Lung (tissue), 12 donors: ENCODE results near the gene GFOD2. TPM values are rescaled to one million over a fixed set of nuclear protein-coding genes. Genes with fewer than 3 reads are reported as not detected.

ENCODE experiments used
- ATAC-seq: fragments of 200-7000 bp; cut with Tn5 transposase; one replicate; pipeline ENCODE4 v1.9.1; 2020; ENCODE audit warnings: moderate number of reproducible peaks; ENCODE audit not compliant: insufficient read depth, low FRiP score
- DNase-seq, 3 donors: peaks; one replicate each; pipeline ENCODE4 v3.0.0-alpha.2; 2013 to 2017
- H3K27ac ChIP-seq, 2 donors: one replicate each; pipeline ENCODE4 v1.5.1; 2013; ENCODE audit warnings: mild to moderate bottlenecking in 2 of 2, moderate library complexity in 2 of 2, control low read depth in 1 of 2, inconsistent platforms in 1 of 2, low read depth in 1 of 2, low read length in 1 of 2
- H3K27me3 ChIP-seq, 3 donors: one replicate each; pipeline ENCODE4 v1.5.1; 2013; ENCODE audit warnings: low read length in 2 of 3; ENCODE audit not compliant: control insufficient read depth in 3 of 3, insufficient read depth in 3 of 3
- H3K36me3 ChIP-seq, 4 donors: one replicate each; pipeline ENCODE4 v1.5.1; 2013; ENCODE audit warnings: low read length in 4 of 4, mild to moderate bottlenecking in 1 of 4, moderate library complexity in 1 of 4; ENCODE audit not compliant: control insufficient read depth in 4 of 4, insufficient read depth in 4 of 4
- H3K4me1 ChIP-seq, 5 donors: one replicate each; pipeline ENCODE4 v1.5.1; 2013; ENCODE audit warnings: low read length in 5 of 5, mild to moderate bottlenecking in 2 of 5, moderate library complexity in 1 of 5; ENCODE audit not compliant: control insufficient read depth in 5 of 5, insufficient read depth in 5 of 5
- H3K4me3 ChIP-seq: one replicate; pipeline ENCODE4 v1.5.1; 2013; ENCODE audit warnings: mild to moderate bottlenecking, control low read depth, moderate library complexity
- H3K9ac ChIP-seq, 2 donors: one replicate each; pipeline ENCODE4 v1.5.1; 2013; ENCODE audit warnings: low read length in 2 of 2, control low read depth in 1 of 2; ENCODE audit not compliant: insufficient read depth in 1 of 2
- H3K9me3 ChIP-seq, 4 donors: one replicate each; pipeline ENCODE4 v1.5.1; 2013; ENCODE audit warnings: low read length in 3 of 4, mild to moderate bottlenecking in 1 of 4, moderate library complexity in 1 of 4; ENCODE audit not compliant: control insufficient read depth in 4 of 4, insufficient read depth in 3 of 4
- CTCF ChIP-seq: IDR thresholded peaks from 2 replicates; pipeline ENCODE4 v1.5.1; 2012; ENCODE audit warnings: mild to moderate bottlenecking; ENCODE audit errors: control extremely low read depth, extremely low read depth
- WGBS, 2 donors: extraction: QIAGEN DNeasy Blood & Tissue Kit; methylation state at CpG; one replicate each; pipeline ENCODE4 v1.1.7; 2013; 5-methylcytosine and 5-hydroxymethylcytosine counted together
- polyA plus RNA-seq, 2 donors: library from polyadenylated mRNA; stranded (reverse); fragments of 200-250 nt; gene quantifications; one replicate each; pipeline ENCODE4 v1.2.1, GENCODE V29; 2013
- total RNA-seq, 2 donors: library from RNA; depleted of rRNA in 1 of 2; stranded (reverse); fragments of >200 nt in 1 of 2; gene quantifications; one replicate each; pipeline ENCODE4 v1.2.1, GENCODE V29; 2014 to 2021
- donor health status: control.
- donor health status: control.
- donor health status: Bipolar disorder and iron deficiency.
- donor health status: healthy.
- donor health status: DM: yes; HTN: yes; CAD: no.

Gene GFOD2
- total and polyA plus RNA-seq, 4 donors: 10.1 to 26.3 (median 16.1) TPM

GRCh38 chr16:67636713-67637112 lies 82.4 kb downstream of the GFOD2 start:
- ATAC-seq: no peak
- Histone ChIP-seq H3K36me3 (peaks cover 22 to 36% (median 35%) of the 10 kb centered on the region in 4 donors), H3K9me3 (no peaks in the 10 kb centered on the region), H3K27me3 (no peaks in the 10 kb centered on the region), H3K9ac (no peak overlapping the region), H3K4me3 (no peak overlapping the region), H3K27ac (no peak overlapping the region), H3K4me1 (peaks cover 0 to 12% (median 3%) of the 10 kb centered on the region in 5 donors)
- DNase-seq: no peak
- no peak for TF ChIP-seq CTCF
- WGBS, 2 donors: 93 to 95% methylated on average over 8 of the region's 8 CpGs

DNA sequence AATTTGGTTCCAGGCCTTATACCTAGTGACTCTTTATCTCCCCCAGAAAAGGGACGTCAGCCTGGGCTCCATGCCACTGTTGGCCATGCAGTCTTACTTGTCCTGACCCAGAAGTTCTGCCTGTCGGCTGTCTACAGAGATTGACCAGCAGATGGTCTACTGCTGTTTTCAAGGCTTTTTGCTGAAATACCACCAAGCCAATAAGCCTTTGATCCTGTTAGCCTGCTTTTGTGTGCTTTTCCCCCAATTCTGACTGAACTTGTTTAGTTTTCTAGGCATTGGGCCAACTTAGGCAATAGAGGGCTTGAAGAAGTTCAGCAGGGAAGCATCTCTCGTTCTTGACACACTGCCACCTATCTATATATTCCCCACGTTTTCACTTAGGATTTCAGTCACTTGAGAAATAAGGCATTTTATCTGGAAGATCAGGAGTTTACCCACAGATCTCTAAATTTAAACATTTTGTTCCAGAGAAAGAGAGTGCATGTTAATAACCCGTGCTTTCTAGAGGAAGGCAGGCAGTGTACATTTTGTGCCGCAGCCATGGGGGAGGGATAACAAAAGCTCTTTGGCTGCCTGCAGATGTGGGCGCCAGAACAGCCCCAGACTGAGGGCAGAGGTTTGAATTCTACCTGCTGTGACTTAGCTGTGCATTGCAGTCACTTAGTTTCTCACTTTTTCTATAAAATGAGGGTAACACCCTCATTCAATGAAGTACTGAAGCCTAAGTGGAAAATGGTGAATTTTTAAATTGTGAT lies 86.5 kb downstream of the GFOD2 start:
- peaks cover 17 to 40% (median 36%) of the 10 kb centered on the region in 4 donors for H3K36me3 ChIP-seq
- WGBS, 2 donors: 66 to 75% methylated on average over 7 of the region's 7 CpGs
- H3K4me3 ChIP-seq: no peak overlapping the region

DNA sequence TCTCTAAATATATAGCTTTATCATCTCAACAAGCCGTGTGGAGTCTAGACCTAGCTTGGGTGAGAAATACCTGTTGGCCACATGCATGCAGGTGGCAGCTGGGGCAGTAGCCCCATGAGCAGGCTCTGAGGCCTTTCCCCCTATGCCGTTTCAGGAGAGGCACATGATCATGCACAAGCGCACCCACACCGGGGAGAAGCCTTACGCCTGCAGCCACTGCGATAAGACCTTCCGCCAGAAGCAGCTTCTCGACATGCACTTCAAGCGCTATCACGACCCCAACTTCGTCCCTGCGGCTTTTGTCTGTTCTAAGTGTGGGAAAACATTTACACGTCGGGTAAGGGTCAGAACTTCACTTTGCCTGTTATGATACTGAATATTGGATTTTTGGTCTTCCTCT lies 90.9 kb downstream of the GFOD2 start:
- Histone ChIP-seq H3K27ac (no peak overlapping the region), H3K9me3 (no peaks in the 10 kb centered on the region), H3K27me3 (no peaks in the 10 kb centered on the region), H3K36me3 (peaks cover 26 to 42% (median 34%) of the 10 kb centered on the region in 4 donors), H3K4me3 (no peak overlapping the region), H3K4me1 (peaks cover 0 to 12% (median 3%) of the 10 kb centered on the region in 5 donors), H3K9ac (no peak overlapping the region)
- ATAC-seq (no peak), DNase-seq (no peak)
- no peak for TF ChIP-seq CTCF
- WGBS, 2 donors: 95% methylated on average over 14 of the region's 14 CpGs

More for the DNA sequence above, 86.5 kb downstream of the GFOD2 start:
- DNase-seq (peak; percentile 38 to 84 (median 71)), ATAC-seq (no peak)
- H3K9ac ChIP-seq: no peak overlapping the region
- H3K27ac ChIP-seq: no peak overlapping the region
- TF ChIP-seq CTCF: no peak
- H3K9me3 ChIP-seq: no peaks in the 10 kb centered on the region
- peaks cover 0 to 12% (median 3%) of the 10 kb centered on the region in 5 donors for H3K4me1 ChIP-seq
- no peaks in the 10 kb centered on the region for H3K27me3 ChIP-seq

Other genes with a start within 250 kb of the GFOD2 start
- 100 to 1,000 TPM in 1 of 2 donors, 10 to 100 TPM in 1; 87.2 to 185 TPM for gene ATP6V0D1, start 238.2 kb downstream of the GFOD2 start, total RNA-seq
- gene ATP6V0D1, start 238.2 kb downstream of the GFOD2 start, polyA plus RNA-seq: 100 to 1,000 TPM in 1 of 2 donors, 10 to 100 TPM in 1; 39.6 to 249 TPM
- 1 to 10 TPM in 1 of 2 donors, not detected in 1; 1.4 TPM for gene AGRP, start 235.8 kb downstream of the GFOD2 start, total RNA-seq
- gene AGRP, start 235.8 kb downstream of the GFOD2 start, polyA plus RNA-seq: 1 to 10 TPM in 1 of 2 donors, under 1 TPM in 1; 0.97 to 8.3 TPM
- 100 to 1,000 TPM in 1 of 2 donors, 10 to 100 TPM in 1; 85.1 to 122 TPM for gene RIPOR1, start 190.5 kb downstream of the GFOD2 start, total RNA-seq
- 10 to 100 TPM; 44.1 to 55.6 TPM for gene RIPOR1, start 190.5 kb downstream of the GFOD2 start, polyA plus RNA-seq
- gene CTCF, start 156.8 kb downstream of the GFOD2 start, total RNA-seq: 10 to 100 TPM; 28.5 to 54.2 TPM
- 10 to 100 TPM; 16.7 to 18.1 TPM for gene CTCF, start 156.8 kb downstream of the GFOD2 start, polyA plus RNA-seq
- gene CARMIL2, start 74.2 kb downstream of the GFOD2 start, total RNA-seq: 1 to 10 TPM; 1.2 to 2.9 TPM
- gene CARMIL2, start 74.2 kb downstream of the GFOD2 start, polyA plus RNA-seq: 1 to 10 TPM; 1.7 to 2.5 TPM
- 10 to 100 TPM; 13.4 to 19.7 TPM for gene ACD, start 59.1 kb downstream of the GFOD2 start, total RNA-seq
- gene ACD, start 59.1 kb downstream of the GFOD2 start, polyA plus RNA-seq: 10 to 100 TPM; 13.2 to 18.4 TPM
- 1 to 10 TPM; 1.4 to 6.2 TPM for gene PARD6A, start 58.4 kb downstream of the GFOD2 start, total RNA-seq
- 1 to 10 TPM; 4.4 to 5.0 TPM for gene PARD6A, start 58.4 kb downstream of the GFOD2 start, polyA plus RNA-seq
- 10 to 100 TPM; 27.1 to 35.9 TPM for gene ENKD1, start 52.6 kb downstream of the GFOD2 start, total RNA-seq
- 10 to 100 TPM; 24.4 to 35.0 TPM for gene ENKD1, start 52.6 kb downstream of the GFOD2 start, polyA plus RNA-seq
- 1 to 10 TPM; 6.1 to 6.4 TPM for gene C16orf86, start 52.5 kb downstream of the GFOD2 start, total RNA-seq
- 1 to 10 TPM; 3.7 to 4.4 TPM for gene C16orf86, start 52.5 kb downstream of the GFOD2 start, polyA plus RNA-seq
- 10 to 100 TPM; 18.8 to 23.0 TPM for gene RANBP10, start 87.2 kb upstream of the GFOD2 start, total RNA-seq
- 1 to 10 TPM; 6.7 to 9.7 TPM for gene RANBP10, start 87.2 kb upstream of the GFOD2 start, polyA plus RNA-seq
- 1 to 10 TPM; 5.0 to 8.7 TPM for gene TSNAXIP1, start 87.6 kb upstream of the GFOD2 start, total RNA-seq
- 1 to 10 TPM; 4.1 to 5.0 TPM for gene TSNAXIP1, start 87.6 kb upstream of the GFOD2 start, polyA plus RNA-seq
- 10 to 100 TPM; 27.8 to 31.1 TPM for gene THAP11, start 123.0 kb upstream of the GFOD2 start, total RNA-seq
- gene THAP11, start 123.0 kb upstream of the GFOD2 start, polyA plus RNA-seq: 10 to 100 TPM in 1 of 2 donors, 1 to 10 TPM in 1; 9.6 to 21.5 TPM
- 10 to 100 TPM; 49.7 to 98.9 TPM for gene NUTF2, start 127.6 kb upstream of the GFOD2 start, total RNA-seq
- 100 to 1,000 TPM; 104 to 164 TPM for gene NUTF2, start 127.6 kb upstream of the GFOD2 start, polyA plus RNA-seq
- gene CENPT, start 128.4 kb upstream of the GFOD2 start, total RNA-seq: 10 to 100 TPM; 28.5 to 35.4 TPM
- 10 to 100 TPM; 30.6 to 47.5 TPM for gene CENPT, start 128.4 kb upstream of the GFOD2 start, polyA plus RNA-seq
- 10 to 100 TPM; 41.9 to 60.5 TPM for gene EDC4, start 153.7 kb upstream of the GFOD2 start, total RNA-seq
- gene EDC4, start 153.7 kb upstream of the GFOD2 start, polyA plus RNA-seq: 10 to 100 TPM; 33.5 to 37.0 TPM
- gene NRN1L, start 165.6 kb upstream of the GFOD2 start, total RNA-seq: 1 to 10 TPM; 2.1 to 5.8 TPM
- 1 to 10 TPM; 1.1 to 5.0 TPM for gene NRN1L, start 165.6 kb upstream of the GFOD2 start, polyA plus RNA-seq
- gene PSKH1, start 173.9 kb upstream of the GFOD2 start, total RNA-seq: 10 to 100 TPM; 11.8 to 32.9 TPM
- gene PSKH1, start 173.9 kb upstream of the GFOD2 start, polyA plus RNA-seq: 10 to 100 TPM; 17.9 to 24.5 TPM
- 1 to 10 TPM in 1 of 2 donors, not detected in 1; 2.0 TPM for gene CTRL, start 212.5 kb upstream of the GFOD2 start, total RNA-seq
- gene CTRL, start 212.5 kb upstream of the GFOD2 start, polyA plus RNA-seq: 1 to 10 TPM; 1.0 to 2.5 TPM
- 10 to 100 TPM; 36.6 to 94.9 TPM for gene PSMB10, start 217.5 kb upstream of the GFOD2 start, total RNA-seq
- 100 to 1,000 TPM; 129 to 186 TPM for gene PSMB10, start 217.5 kb upstream of the GFOD2 start, polyA plus RNA-seq
- gene LCAT, start 224.8 kb upstream of the GFOD2 start, total RNA-seq: 10 to 100 TPM in 1 of 2 donors, 1 to 10 TPM in 1; 8.4 to 43.9 TPM
- gene LCAT, start 224.8 kb upstream of the GFOD2 start, polyA plus RNA-seq: 10 to 100 TPM; 11.8 to 32.1 TPM
- 100 to 1,000 TPM in 1 of 2 donors, 10 to 100 TPM in 1; 91.9 to 103 TPM for gene SLC12A4, start 249.3 kb upstream of the GFOD2 start, total RNA-seq
- gene SLC12A4, start 249.3 kb upstream of the GFOD2 start, polyA plus RNA-seq: 10 to 100 TPM; 32.9 to 39.8 TPM